Left lung (tissue), 10 donors: ENCODE data around the gene PLEKHA5. TPM values are rescaled to one million over a fixed set of nuclear protein-coding genes. Genes with fewer than 3 reads are reported as not detected.

Source experiments
- ATAC-seq: fragments of 200-7000 bp; cut with Tn5 transposase; one replicate; pipeline ENCODE4 v1.9.1; 2020; ENCODE audit warnings: moderate library complexity
- DNase-seq, 4 donors: peaks; one replicate each; pipeline ENCODE4 v3.0.0-alpha.2; 2013 to 2020
- H3K27ac ChIP-seq, 2 donors: fragments of 200-600 bp; sonication (generic) in 1 of 2; one replicate each; pipeline versions ENCODE4 v1.5.0 to v1.8.0; 2020 to 2021
- H3K27me3 ChIP-seq, 2 donors: fragments of 200-600 bp; sonication (generic) in 1 of 2; one replicate each; pipeline versions ENCODE4 v1.5.0 to v1.8.0; 2020 to 2021
- H3K36me3 ChIP-seq, 2 donors: fragments of 200-600 bp; sonication (generic) in 1 of 2; one replicate each; pipeline versions ENCODE4 v1.5.0 to v1.8.0; 2020 to 2021
- H3K4me1 ChIP-seq, 2 donors: fragments of 200-600 bp; one replicate each; pipeline ENCODE4 v1.8.0; 2021
- H3K4me3 ChIP-seq, 2 donors: fragments of 200-600 bp; sonication (generic) in 1 of 2; one replicate each; pipeline versions ENCODE4 v1.5.0 to v1.8.0; 2020 to 2021; ENCODE audit warnings: mild to moderate bottlenecking in 1 of 2
- H3K9me3 ChIP-seq, 2 donors: fragments of 200-600 bp; sonication (generic) in 1 of 2; one replicate each; pipeline versions ENCODE4 v1.5.0 to v1.8.0; 2020 to 2021
- CTCF ChIP-seq, 2 donors: fragments of 200-600 bp; sonication (generic) in 1 of 2; IDR thresholded peaks; one replicate each; pipeline versions ENCODE4 v1.5.0 to v1.8.0; 2021; ENCODE audit warnings: antibody characterized with exemption in 2 of 2
- intact Hi-C, 2 donors: fragments of 100-400 bp; cut with DNase I; formaldehyde crosslinking; loops; one replicate each; pipeline versions ENCODE4 v1.11.2 to v1.14.2; 2022
- polyA plus RNA-seq, 6 donors: library from polyadenylated mRNA; unstranded; fragments of 120-200 nt; gene quantifications; one replicate each; pipeline ENCODE4 v1.2.1, GENCODE V29; 2013; ENCODE audit not compliant: insufficient read length in 6 of 6
- total RNA-seq, 2 donors: library from RNA; stranded (reverse); fragmentation: NEBNext Ultra II Directional; extraction: Animal tissue kit (Norgen Biotek cat#: 25700); gene quantifications; one replicate each; pipeline ENCODE4 v1.2.1, GENCODE V29; 2021
- donor health status: DM: no; HTN: yes; CAD: no.
- donor health status: DM: no; HTN: no; CAD: no.

The PLEKHA5 gene
- total and polyA plus RNA-seq, 8 donors = 20.4 to 43.6 (median 38.0) TPM

- no peak overlapping the region for H3K27ac ChIP-seq
- no peaks in the 10 kb centered on the region for H3K4me1 ChIP-seq
- TF ChIP-seq CTCF (IDR thresholded peaks at IDR 0.05) = no peak
- H3K27me3 ChIP-seq = no peaks in the 10 kb centered on the region
- intact Hi-C loops = no loop called here
- DNase-seq (no peak), ATAC-seq (no peak)
- no peak overlapping the region for H3K4me3 ChIP-seq
- no peaks in the 10 kb centered on the region for H3K9me3 ChIP-seq
- H3K36me3 ChIP-seq = no peaks in the 10 kb centered on the region
Measured at GRCh38 chr12:19282133-19282699, 152.7 kb downstream of the PLEKHA5 start.

GRCh38 chr12:19284658-19285057, 155.1 kb downstream of the PLEKHA5 start:
- Histone ChIP-seq H3K9me3 (no peaks in the 10 kb centered on the region), H3K4me1 (no peaks in the 10 kb centered on the region), H3K27ac (no peak overlapping the region), H3K27me3 (no peaks in the 10 kb centered on the region), H3K36me3 (no peaks in the 10 kb centered on the region), H3K4me3 (no peak overlapping the region)
- no peak for ATAC-seq
- TF ChIP-seq CTCF (IDR thresholded peaks at IDR 0.05) = no peak
- intact Hi-C loops = no loop called here
- no peak for DNase-seq

GRCh38 chr12:19285793-19286448, 156.4 kb downstream of the PLEKHA5 start:
- ATAC-seq (no peak), DNase-seq (no peak)
- Histone ChIP-seq H3K9me3 (no peaks in the 10 kb centered on the region), H3K27me3 (no peaks in the 10 kb centered on the region), H3K27ac (no peak overlapping the region), H3K36me3 (no peaks in the 10 kb centered on the region), H3K4me1 (no peaks in the 10 kb centered on the region), H3K4me3 (no peak overlapping the region)
- intact Hi-C loops = no loop called here
- no peak for TF ChIP-seq CTCF (IDR thresholded peaks at IDR 0.05)

- H3K4me1 ChIP-seq = no peaks in the 10 kb centered on the region
- H3K36me3 ChIP-seq = no peaks in the 10 kb centered on the region
- H3K27ac ChIP-seq = no peak overlapping the region
- ATAC-seq = no peak
- intact Hi-C loops = no loop called here
- H3K27me3 ChIP-seq = no peaks in the 10 kb centered on the region
- no peak for DNase-seq
- no peak for TF ChIP-seq CTCF (IDR thresholded peaks at IDR 0.05)
- no peaks in the 10 kb centered on the region for H3K9me3 ChIP-seq
- no peak overlapping the region for H3K4me3 ChIP-seq
Measured at GRCh38 chr12:19287302-19287701, 157.8 kb downstream of the PLEKHA5 start.

- intact Hi-C loops = no loop called here
- Histone ChIP-seq H3K27me3 (no peaks in the 10 kb centered on the region), H3K4me1 (no peaks in the 10 kb centered on the region), H3K27ac (no peak overlapping the region), H3K36me3 (no peaks in the 10 kb centered on the region), H3K4me3 (no peak overlapping the region), H3K9me3 (no peaks in the 10 kb centered on the region)
- DNase-seq = no peak
- ATAC-seq = no peak
- TF ChIP-seq CTCF (IDR thresholded peaks at IDR 0.05) = no peak
Measured at GRCh38 chr12:19288161-19288560, 158.6 kb downstream of the PLEKHA5 start.
